IMR-90 (cell line): ENCODE data around the gene MFSD12.

Experiments
- CTCF ChIP-seq: conservative IDR thresholded peaks from 2 replicates; pipeline ENCODE4 v1.5.1; 2012; ENCODE audit warnings: mild to moderate bottlenecking, low read depth, low read length, improper control_type of control experiment
- MAFK ChIP-seq: IDR thresholded peaks from 2 replicates; pipeline ENCODE4 v1.6.1; 2012; ENCODE audit warnings: low read depth, low read length, improper control_type of control experiment
- MAZ ChIP-seq: IDR thresholded peaks from 2 replicates; pipeline ENCODE4 v1.6.1; 2012; ENCODE audit warnings: low read depth, mild to moderate bottlenecking, low read length, improper control_type of control experiment, moderate library complexity, borderline replicate concordance
- POLR2A ChIP-seq: IDR thresholded peaks from 2 replicates; pipeline ENCODE4 v1.6.1; 2012; ENCODE audit warnings: mild to moderate bottlenecking, low read depth, low read length
- RAD21 ChIP-seq: IDR thresholded peaks from 2 replicates; pipeline ENCODE4 v1.6.1; 2012; ENCODE audit warnings: low read length, improper control_type of control experiment
- USF2 ChIP-seq: fragments of 150-350 bp; IDR thresholded peaks from 2 replicates; pipeline ENCODE4 v1.6.1; 2017; ENCODE audit warnings: mild to moderate bottlenecking, antibody characterized with exemption, low read length, low read depth

- TF ChIP-seq MAFK (no peak), CTCF (no peak), RAD21 (no peak), POLR2A (no peak), USF2 (no peak), MAZ (no peak)
These were observed 11.3 kb downstream of the MFSD12 start for GRCh38 chr19:3546119-3546518.
